ENCODE results near the gene IGDCC3.

IGDCC3 gene

GRCh38 chr15:65372787-65373067 lies 5.1 kb downstream of the IGDCC3 start:
- no peak for DNase-seq
- Histone ChIP-seq H2AK5ac (ENCODE audit: low read length) (no peak overlapping the region), H3K14ac (ENCODE audit: low read length) (no peak overlapping the region), H2BK12ac (ENCODE audit: low read length) (no peak overlapping the region), H3K27ac (ENCODE audit: low read depth, low read length) (no peak overlapping the region), H2BK5ac (ENCODE audit: low read depth, low read length, poor library complexity) (no peak overlapping the region), H3K4me2 (ENCODE audit: low read length) (no peak overlapping the region), H2BK120ac (ENCODE audit: insufficient read depth, low read length, poor library complexity) (no peak overlapping the region), H3K79me2 (ENCODE audit: control insufficient read depth, insufficient read depth, low read length, poor library complexity) (peaks cover 27% of the 10 kb centered on the region), H4K8ac (ENCODE audit: low read depth, low read length) (no peak overlapping the region), H3K4me3 (ENCODE audit: low read depth, low read length) (no peak overlapping the region), H2AFZ (ENCODE audit: insufficient read depth, low read length, poor library complexity) (no peak overlapping the region), H3K4ac (ENCODE audit: low read depth, low read length) (no peak overlapping the region), H3K9ac (ENCODE audit: low read length) (no peak overlapping the region), H3K9me3 (ENCODE audit: insufficient read depth, low read depth, low read length) (no peaks in the 10 kb centered on the region), H3K27me3 (ENCODE audit: insufficient read depth, low read length) (no peaks in the 10 kb centered on the region), H4K12ac (ENCODE audit: low read depth, low read length) (no peak overlapping the region), H3K4me1 (ENCODE audit: control insufficient read depth in 1 of 2, insufficient read depth in 2 of 2, low read length in 2 of 2) (peaks cover 34 to 35% of the 10 kb centered on the region in 2 experiments), H3K18ac (ENCODE audit: low read length) (no peak overlapping the region), H3K79me1 (ENCODE audit: low read length) (peaks cover 37% of the 10 kb centered on the region), H3K23ac (ENCODE audit: low read length) (no peak overlapping the region), H3K36me3 (ENCODE audit: control insufficient read depth in 1 of 2, insufficient read depth in 2 of 2, low read length in 2 of 2) (peaks cover 42 to 48% of the 10 kb centered on the region in 2 experiments), H4K91ac (ENCODE audit: low read depth, low read length) (no peak overlapping the region)
- WGBS (ENCODE audit: extremely low coverage, insufficient coverage, insufficient read length): no CpG with 5 or more reads among the region's 4 CpGs

GRCh38 chr15:65371976-65372786 lies 5.6 kb downstream of the IGDCC3 start:
- Histone ChIP-seq H3K9ac (ENCODE audit: low read length) (no peak overlapping the region), H3K4me2 (ENCODE audit: low read length) (no peak overlapping the region), H3K79me2 (ENCODE audit: control insufficient read depth, insufficient read depth, low read length, poor library complexity) (peaks cover 25% of the 10 kb centered on the region), H2BK5ac (ENCODE audit: low read depth, low read length, poor library complexity) (peak overlapping the region; percentile 11), H3K36me3 (ENCODE audit: control insufficient read depth in 1 of 2, insufficient read depth in 2 of 2, low read length in 2 of 2) (peaks cover 42 to 48% of the 10 kb centered on the region in 2 experiments), H3K27ac (ENCODE audit: low read depth, low read length) (no peak overlapping the region), H3K4ac (ENCODE audit: low read depth, low read length) (no peak overlapping the region), H4K91ac (ENCODE audit: low read depth, low read length) (no peak overlapping the region), H2BK12ac (ENCODE audit: low read length) (no peak overlapping the region), H3K14ac (ENCODE audit: low read length) (no peak overlapping the region), H4K12ac (ENCODE audit: low read depth, low read length) (no peak overlapping the region), H2AK5ac (ENCODE audit: low read length) (no peak overlapping the region), H3K79me1 (ENCODE audit: low read length) (peaks cover 36% of the 10 kb centered on the region), H3K4me1 (ENCODE audit: control insufficient read depth in 1 of 2, insufficient read depth in 2 of 2, low read length in 2 of 2) (peaks cover 38 to 39% of the 10 kb centered on the region in 2 experiments), H2AFZ (ENCODE audit: insufficient read depth, low read length, poor library complexity) (no peak overlapping the region), H3K18ac (ENCODE audit: low read length) (peak overlapping the region; percentile 30), H3K23ac (ENCODE audit: low read length) (no peak overlapping the region), H2BK120ac (ENCODE audit: insufficient read depth, low read length, poor library complexity) (no peak overlapping the region), H3K9me3 (ENCODE audit: insufficient read depth, low read depth, low read length) (no peaks in the 10 kb centered on the region), H3K4me3 (ENCODE audit: low read depth, low read length) (no peak overlapping the region), H3K27me3 (ENCODE audit: insufficient read depth, low read length) (no peaks in the 10 kb centered on the region), H4K8ac (ENCODE audit: low read depth, low read length) (no peak overlapping the region)
- DNase-seq: no peak
- WGBS (ENCODE audit: extremely low coverage, insufficient coverage, insufficient read length): no CpG with 5 or more reads among the region's 21 CpGs

GRCh38 chr15:65370885-65371284 lies 6.9 kb downstream of the IGDCC3 start:
- no peak for DNase-seq
- Histone ChIP-seq H3K4me2 (ENCODE audit: low read length) (no peak overlapping the region), H3K14ac (ENCODE audit: low read length) (no peak overlapping the region), H3K4ac (ENCODE audit: low read depth, low read length) (no peak overlapping the region), H2BK120ac (ENCODE audit: insufficient read depth, low read length, poor library complexity) (no peak overlapping the region), H3K4me3 (ENCODE audit: low read depth, low read length) (no peak overlapping the region), H3K79me1 (ENCODE audit: low read length) (peaks cover 37% of the 10 kb centered on the region), H4K8ac (ENCODE audit: low read depth, low read length) (no peak overlapping the region), H2BK5ac (ENCODE audit: low read depth, low read length, poor library complexity) (no peak overlapping the region), H3K79me2 (ENCODE audit: control insufficient read depth, insufficient read depth, low read length, poor library complexity) (peaks cover 19% of the 10 kb centered on the region), H3K18ac (ENCODE audit: low read length) (peak overlapping the region; percentile 29), H3K27me3 (ENCODE audit: insufficient read depth, low read length) (no peaks in the 10 kb centered on the region), H4K91ac (ENCODE audit: low read depth, low read length) (no peak overlapping the region), H2BK12ac (ENCODE audit: low read length) (no peak overlapping the region), H2AFZ (ENCODE audit: insufficient read depth, low read length, poor library complexity) (no peak overlapping the region), H3K27ac (ENCODE audit: low read depth, low read length) (no peak overlapping the region), H2AK5ac (ENCODE audit: low read length) (no peak overlapping the region), H3K4me1 (ENCODE audit: control insufficient read depth in 1 of 2, insufficient read depth in 2 of 2, low read length in 2 of 2) (peaks cover 43 to 45% of the 10 kb centered on the region in 2 experiments), H4K12ac (ENCODE audit: low read depth, low read length) (no peak overlapping the region), H3K23ac (ENCODE audit: low read length) (no peak overlapping the region), H3K9ac (ENCODE audit: low read length) (no peak overlapping the region), H3K9me3 (ENCODE audit: insufficient read depth, low read depth, low read length) (no peaks in the 10 kb centered on the region), H3K36me3 (ENCODE audit: control insufficient read depth in 1 of 2, insufficient read depth in 2 of 2, low read length in 2 of 2) (peaks cover 46 to 48% of the 10 kb centered on the region in 2 experiments)

GRCh38 chr15:65369651-65370050 lies 8.2 kb downstream of the IGDCC3 start:
- Histone ChIP-seq H4K8ac (ENCODE audit: low read depth, low read length) (peak overlapping the region; percentile 72), H3K9ac (ENCODE audit: low read length) (no peak overlapping the region), H2BK12ac (ENCODE audit: low read length) (peak overlapping the region; percentile 74), H3K4me2 (ENCODE audit: low read length) (peak overlapping the region; percentile 19), H3K23ac (ENCODE audit: low read length) (no peak overlapping the region), H3K4me3 (ENCODE audit: low read depth, low read length) (peak overlapping the region; percentile 7), H2AK5ac (ENCODE audit: low read length) (peak overlapping the region; percentile 70), H2AFZ (ENCODE audit: insufficient read depth, low read length, poor library complexity) (no peak overlapping the region), H3K4me1 (ENCODE audit: control insufficient read depth in 1 of 2, insufficient read depth in 2 of 2, low read length in 2 of 2) (peaks cover 42 to 44% of the 10 kb centered on the region in 2 experiments), H3K27ac (ENCODE audit: low read depth, low read length) (peak overlapping the region; percentile 99), H3K9me3 (ENCODE audit: insufficient read depth, low read depth, low read length) (no peaks in the 10 kb centered on the region), H3K79me1 (ENCODE audit: low read length) (peaks cover 45% of the 10 kb centered on the region), H2BK120ac (ENCODE audit: insufficient read depth, low read length, poor library complexity) (peak overlapping the region; percentile 92), H2BK5ac (ENCODE audit: low read depth, low read length, poor library complexity) (peak overlapping the region; percentile 98), H3K4ac (ENCODE audit: low read depth, low read length) (peak overlapping the region; percentile 1), H3K36me3 (ENCODE audit: control insufficient read depth in 1 of 2, insufficient read depth in 2 of 2, low read length in 2 of 2) (peaks cover 40 to 41% of the 10 kb centered on the region in 2 experiments), H3K14ac (ENCODE audit: low read length) (peak overlapping the region; percentile 94), H3K18ac (ENCODE audit: low read length) (peak overlapping the region; percentile 79), H4K91ac (ENCODE audit: low read depth, low read length) (peak overlapping the region; percentile 91), H3K79me2 (ENCODE audit: control insufficient read depth, insufficient read depth, low read length, poor library complexity) (peaks cover 18% of the 10 kb centered on the region), H4K12ac (ENCODE audit: low read depth, low read length) (peak overlapping the region; percentile 34), H3K27me3 (ENCODE audit: insufficient read depth, low read length) (no peaks in the 10 kb centered on the region)
- no CpG with 5 or more reads among the region's 3 CpGs for WGBS (ENCODE audit: extremely low coverage, insufficient coverage, insufficient read length)
- no peak for DNase-seq

Data from trophoblast cell (in vitro differentiated cells and primary cell).